K562 (cell line): ENCODE data around the gene RESP18. TPM values are rescaled to one million over a fixed set of nuclear protein-coding genes. Genes with fewer than 3 reads are reported as not detected.

ENCODE experiments used
- CBX1 ChIP-seq: sonication (generic); IDR thresholded peaks from 2 replicates; pipeline ENCODE4 v1.6.1; 2016; ENCODE audit warnings: antibody characterized with exemption, low read depth, mild to moderate bottlenecking
- ERF ChIP-seq: fragments of 450-650 bp; formaldehyde crosslinking; IDR thresholded peaks from 2 replicates; pipeline ENCODE4 v1.4.0; 2020; ENCODE audit warnings: mild to moderate bottlenecking, mixed read lengths
- ESRRB ChIP-seq: fragments of 250-450 bp; sonication (Bioruptor Pico); IDR thresholded peaks from 2 replicates; pipeline ENCODE4 v1.5.0; 2020; ENCODE audit warnings: mild to moderate bottlenecking, moderate library complexity, borderline replicate concordance
- JUNB ChIP-seq: fragments of 450-650 bp; formaldehyde crosslinking; conservative IDR thresholded peaks from 2 replicates; pipeline ENCODE4 v1.4.0; 2020; ENCODE audit warnings: mild to moderate bottlenecking
- MTA3 ChIP-seq: fragments of 450-650 bp; formaldehyde crosslinking; IDR thresholded peaks from 2 replicates; pipeline ENCODE4 v1.6.1; 2017; ENCODE audit warnings: mild to moderate bottlenecking, borderline replicate concordance
- PHTF2 ChIP-seq: fragments of 250-450 bp; sonication (Bioruptor Pico); IDR thresholded peaks from 2 replicates; pipeline ENCODE4 v1.5.0; 2021; ENCODE audit warnings: mild to moderate bottlenecking
- SAP30 ChIP-seq: fragments of 200-600 bp; sonication (generic); IDR thresholded peaks from 2 replicates; pipeline ENCODE4 v1.6.1; 2012; ENCODE audit warnings: borderline replicate concordance, low read depth, mild to moderate bottlenecking, moderate library complexity, low read length, control low read depth, inconsistent platforms; ENCODE audit not compliant: insufficient read depth, poor library complexity, severe bottlenecking
- TAF7 ChIP-seq: fragments of 450-650 bp; IDR thresholded peaks from 2 replicates; pipeline ENCODE4 v1.6.1; 2016; ENCODE audit warnings: missing genetic modification characterization, missing compliant biosample characterization
- ZFX ChIP-seq: sonication (generic); formaldehyde crosslinking; IDR thresholded peaks from 2 replicates; pipeline ENCODE4 v1.8.0; 2022; ENCODE audit warnings: mild to moderate bottlenecking, missing genetic modification reagents, moderate library complexity
- ZNF184 ChIP-seq: sonication (generic); formaldehyde crosslinking; IDR thresholded peaks from 2 replicates; pipeline ENCODE4 v1.5.0; 2020; ENCODE audit warnings: missing genetic modification reagents
- ZNF707 ChIP-seq: fragments of 250-450 bp; sonication (Bioruptor Pico); conservative IDR thresholded peaks from 2 replicates; pipeline ENCODE4 v1.8.0; 2022; ENCODE audit warnings: inconsistent platforms, mild to moderate bottlenecking, moderate library complexity
- ZNF766 ChIP-seq: fragments of 200-800 bp; sonication (Bioruptor generic); conservative IDR thresholded peaks from 2 replicates; pipeline ENCODE4 v1.6.1; 2016; ENCODE audit warnings: missing genetic modification characterization, missing compliant biosample characterization
- polyA plus RNA-seq, 8 experiments: library from polyadenylated mRNA; depleted of rRNA in 4 of 8; stranded (reverse) in 5 of 8; unstranded in 3 of 8; fragments of >200 nt; fragmentation: Nextera tagmentation in 2 of 8; fragmentation: Illumina TruSeq in 1 of 8; extraction: Ambion mirVana in 2 of 8; extraction: Trizol in 1 of 8; gene quantifications; 2 replicates each; pipeline versions ENCODE4 v1.2.1 to v1.2.3, GENCODE V29; 2011 to 2014; ENCODE audit warnings: inconsistent platforms in 1 of 8, missing spikeins in 1 of 8
- total RNA-seq, 7 experiments: library from RNA; depleted of rRNA in 6 of 7; stranded (reverse); fragments of >200 nt in 6 of 7; fragmentation: Illumina TruSeq in 2 of 7; extraction: Trizol in 2 of 7; gene quantifications; 2 replicates each; pipeline versions ENCODE4 v1.2.1 to v1.2.3, GENCODE V29; 2011 to 2021; ENCODE audit warnings: low replicate concordance in 1 of 7
- TF ChIP-seq, protein P1 (sequence below): fragments of 450-650 bp; IDR thresholded peaks from 2 replicates; pipeline ENCODE4 v1.6.1; 2018; ENCODE audit warnings: mild to moderate bottlenecking, low read depth; ENCODE audit not compliant: partially characterized antibody
- TF ChIP-seq, protein P2 (sequence below): fragments of 450-650 bp; formaldehyde crosslinking; IDR thresholded peaks from 2 replicates; pipeline ENCODE4 v1.4.0; 2020; ENCODE audit warnings: mild to moderate bottlenecking, moderate library complexity
- TF ChIP-seq, protein P3 (sequence below): fragments of 250-450 bp; sonication (Bioruptor Pico); IDR thresholded peaks from 2 replicates; pipeline ENCODE4 v1.5.0; 2020; ENCODE audit warnings: mild to moderate bottlenecking, borderline replicate concordance
- TF ChIP-seq, protein P4 (sequence below): fragments of 150-350 bp; conservative IDR thresholded peaks from 2 replicates; pipeline ENCODE4 v1.6.1; 2014; ENCODE audit warnings: low read length
- TF ChIP-seq, protein P5 (sequence below): fragments of 450-650 bp; IDR thresholded peaks from 2 replicates; pipeline ENCODE4 v1.6.1; 2016

Gene RESP18
- total and polyA plus RNA-seq, 9 of the 15 experiments (the other 6 are each of a cell fraction or from before 2014, with no cell fraction given), result not detected

DNA sequence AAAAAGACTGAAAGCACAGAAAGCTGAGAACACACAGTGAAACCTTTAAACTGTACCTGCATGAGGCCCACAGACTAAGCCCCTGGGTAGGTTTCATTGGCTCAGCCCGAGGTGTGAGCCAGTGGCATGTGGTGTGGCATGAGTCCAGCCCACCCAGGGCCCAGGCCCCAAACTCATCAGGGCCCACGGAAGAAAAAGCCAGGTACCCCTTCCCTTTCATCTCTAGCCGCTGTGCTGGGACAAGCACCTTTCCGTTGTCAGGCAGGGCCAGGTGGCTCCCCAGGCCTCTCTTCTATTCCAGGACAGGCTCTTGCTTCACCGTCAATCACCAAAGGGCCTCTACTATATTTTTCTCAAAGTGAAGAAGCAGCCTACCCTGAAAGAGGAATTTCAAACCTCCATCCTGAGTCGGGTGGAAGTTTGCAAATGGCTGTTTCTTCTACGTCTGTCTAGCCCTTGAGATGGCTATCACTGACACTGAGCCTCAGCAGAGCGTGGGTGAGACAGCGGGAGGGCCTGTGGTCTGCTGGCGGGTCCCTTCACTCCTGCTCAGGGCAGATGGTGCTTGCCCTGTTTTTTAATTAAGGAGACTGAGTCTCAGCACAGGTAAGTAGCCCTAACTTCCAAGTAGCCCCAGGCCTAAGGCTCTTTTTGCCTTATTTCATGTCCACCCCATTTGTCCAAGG is 44.8 kb downstream of the RESP18 start (continued):
- TF ChIP-seq ZNF707 (CRISPR knock-in tag) (no peak), SAP30 (no peak), ZFX (CRISPR knock-in tag) (peak; percentile 52), PHTF2 (CRISPR knock-in tag) (no peak), JUNB (CRISPR knock-in tag) (no peak), ERF (CRISPR knock-in tag) (no peak), ZNF184 (CRISPR knock-in tag) (no peak), ESRRB (CRISPR knock-in tag) (no peak), MTA3 (no peak), ZNF766 (0 out of 2 replicates have a peak, but pooled peaks have one; percentile 26), TAF7 (tag) (no peak), CBX1 (no peak)
- TF ChIP-seq, protein P1, sequence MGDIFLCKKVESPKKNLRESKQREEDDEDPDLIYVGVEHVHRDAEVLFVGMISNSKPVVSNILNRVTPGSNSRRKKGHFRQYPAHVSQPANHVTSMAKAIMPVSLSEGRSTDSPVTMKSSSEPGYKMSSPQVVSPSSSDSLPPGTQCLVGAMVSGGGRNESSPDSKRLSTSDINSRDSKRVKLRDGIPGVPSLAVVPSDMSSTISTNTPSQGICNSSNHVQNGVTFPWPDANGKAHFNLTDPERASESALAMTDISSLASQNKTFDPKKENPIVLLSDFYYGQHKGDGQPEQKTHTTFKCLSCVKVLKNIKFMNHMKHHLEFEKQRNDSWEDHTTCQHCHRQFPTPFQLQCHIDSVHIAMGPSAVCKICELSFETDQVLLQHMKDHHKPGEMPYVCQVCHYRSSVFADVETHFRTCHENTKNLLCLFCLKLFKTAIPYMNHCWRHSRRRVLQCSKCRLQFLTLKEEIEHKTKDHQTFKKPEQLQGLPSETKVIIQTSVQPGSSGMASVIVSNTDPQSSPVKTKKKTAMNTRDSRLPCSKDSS, result no peak
- TF ChIP-seq, protein P2, sequence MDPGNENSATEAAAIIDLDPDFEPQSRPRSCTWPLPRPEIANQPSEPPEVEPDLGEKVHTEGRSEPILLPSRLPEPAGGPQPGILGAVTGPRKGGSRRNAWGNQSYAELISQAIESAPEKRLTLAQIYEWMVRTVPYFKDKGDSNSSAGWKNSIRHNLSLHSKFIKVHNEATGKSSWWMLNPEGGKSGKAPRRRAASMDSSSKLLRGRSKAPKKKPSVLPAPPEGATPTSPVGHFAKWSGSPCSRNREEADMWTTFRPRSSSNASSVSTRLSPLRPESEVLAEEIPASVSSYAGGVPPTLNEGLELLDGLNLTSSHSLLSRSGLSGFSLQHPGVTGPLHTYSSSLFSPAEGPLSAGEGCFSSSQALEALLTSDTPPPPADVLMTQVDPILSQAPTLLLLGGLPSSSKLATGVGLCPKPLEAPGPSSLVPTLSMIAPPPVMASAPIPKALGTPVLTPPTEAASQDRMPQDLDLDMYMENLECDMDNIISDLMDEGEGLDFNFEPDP (CRISPR knock-in tag), result no peak
- TF ChIP-seq, protein P3, sequence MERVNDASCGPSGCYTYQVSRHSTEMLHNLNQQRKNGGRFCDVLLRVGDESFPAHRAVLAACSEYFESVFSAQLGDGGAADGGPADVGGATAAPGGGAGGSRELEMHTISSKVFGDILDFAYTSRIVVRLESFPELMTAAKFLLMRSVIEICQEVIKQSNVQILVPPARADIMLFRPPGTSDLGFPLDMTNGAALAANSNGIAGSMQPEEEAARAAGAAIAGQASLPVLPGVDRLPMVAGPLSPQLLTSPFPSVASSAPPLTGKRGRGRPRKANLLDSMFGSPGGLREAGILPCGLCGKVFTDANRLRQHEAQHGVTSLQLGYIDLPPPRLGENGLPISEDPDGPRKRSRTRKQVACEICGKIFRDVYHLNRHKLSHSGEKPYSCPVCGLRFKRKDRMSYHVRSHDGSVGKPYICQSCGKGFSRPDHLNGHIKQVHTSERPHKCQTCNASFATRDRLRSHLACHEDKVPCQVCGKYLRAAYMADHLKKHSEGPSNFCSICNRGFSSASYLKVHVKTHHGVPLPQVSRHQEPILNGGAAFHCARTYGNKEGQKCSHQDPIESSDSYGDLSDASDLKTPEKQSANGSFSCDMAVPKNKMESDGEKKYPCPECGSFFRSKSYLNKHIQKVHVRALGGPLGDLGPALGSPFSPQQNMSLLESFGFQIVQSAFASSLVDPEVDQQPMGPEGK, result no peak
- TF ChIP-seq, protein P4, sequence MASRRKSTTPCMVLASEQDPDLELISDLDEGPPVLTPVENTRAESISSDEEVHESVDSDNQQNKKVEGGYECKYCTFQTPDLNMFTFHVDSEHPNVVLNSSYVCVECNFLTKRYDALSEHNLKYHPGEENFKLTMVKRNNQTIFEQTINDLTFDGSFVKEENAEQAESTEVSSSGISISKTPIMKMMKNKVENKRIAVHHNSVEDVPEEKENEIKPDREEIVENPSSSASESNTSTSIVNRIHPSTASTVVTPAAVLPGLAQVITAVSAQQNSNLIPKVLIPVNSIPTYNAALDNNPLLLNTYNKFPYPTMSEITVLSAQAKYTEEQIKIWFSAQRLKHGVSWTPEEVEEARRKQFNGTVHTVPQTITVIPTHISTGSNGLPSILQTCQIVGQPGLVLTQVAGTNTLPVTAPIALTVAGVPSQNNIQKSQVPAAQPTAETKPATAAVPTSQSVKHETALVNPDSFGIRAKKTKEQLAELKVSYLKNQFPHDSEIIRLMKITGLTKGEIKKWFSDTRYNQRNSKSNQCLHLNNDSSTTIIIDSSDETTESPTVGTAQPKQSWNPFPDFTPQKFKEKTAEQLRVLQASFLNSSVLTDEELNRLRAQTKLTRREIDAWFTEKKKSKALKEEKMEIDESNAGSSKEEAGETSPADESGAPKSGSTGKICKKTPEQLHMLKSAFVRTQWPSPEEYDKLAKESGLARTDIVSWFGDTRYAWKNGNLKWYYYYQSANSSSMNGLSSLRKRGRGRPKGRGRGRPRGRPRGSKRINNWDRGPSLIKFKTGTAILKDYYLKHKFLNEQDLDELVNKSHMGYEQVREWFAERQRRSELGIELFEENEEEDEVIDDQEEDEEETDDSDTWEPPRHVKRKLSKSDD, result no peak
- TF ChIP-seq, protein P5, sequence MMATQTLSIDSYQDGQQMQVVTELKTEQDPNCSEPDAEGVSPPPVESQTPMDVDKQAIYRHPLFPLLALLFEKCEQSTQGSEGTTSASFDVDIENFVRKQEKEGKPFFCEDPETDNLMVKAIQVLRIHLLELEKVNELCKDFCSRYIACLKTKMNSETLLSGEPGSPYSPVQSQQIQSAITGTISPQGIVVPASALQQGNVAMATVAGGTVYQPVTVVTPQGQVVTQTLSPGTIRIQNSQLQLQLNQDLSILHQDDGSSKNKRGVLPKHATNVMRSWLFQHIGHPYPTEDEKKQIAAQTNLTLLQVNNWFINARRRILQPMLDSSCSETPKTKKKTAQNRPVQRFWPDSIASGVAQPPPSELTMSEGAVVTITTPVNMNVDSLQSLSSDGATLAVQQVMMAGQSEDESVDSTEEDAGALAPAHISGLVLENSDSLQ, result peak; percentile 33; the same call in 1 of the 2 replicates
